HL-60 (cell line): ENCODE measurements around the gene ZNF444.
"Not testable (repeated sequence)": the region's sequence is repeated elsewhere in the genome, so short reads cannot be mapped to it uniquely, and the experiment has no call there.

Experiments used
- DNase-seq, 2 experiments: peaks; one replicate each; pipeline ENCODE4 v3.0.0-alpha.2; 2010 to 2020; ENCODE audit warnings: low read depth in 1 of 2, low spot score in 1 of 2
- H3K27ac ChIP-seq: fragments of 250-450 bp; sonication (Bioruptor Pico); replicated peaks from 2 replicates; pipeline ENCODE4 v1.5.1; 2020; ENCODE audit warnings: mild to moderate bottlenecking, moderate library complexity
- H3K27me3 ChIP-seq: fragments of 250-450 bp; sonication (Bioruptor Pico); 2 replicates; pipeline ENCODE4 v1.5.1; 2021; ENCODE audit warnings: mild to moderate bottlenecking, moderate library complexity; ENCODE audit not compliant: insufficient read depth, poor library complexity, severe bottlenecking
- H3K4me3 ChIP-seq: replicated peaks from 2 replicates; pipeline ENCODE4 v1.5.1; 2011; ENCODE audit warnings: mild to moderate bottlenecking, control low read depth, low read length; ENCODE audit not compliant: insufficient read depth
- CTCF ChIP-seq: IDR thresholded peaks from one replicate; pipeline ENCODE4 v1.5.1; 2011; ENCODE audit warnings: low read length, control low read depth, inconsistent platforms; ENCODE audit not compliant: insufficient read depth
- GABPA ChIP-seq: IDR thresholded peaks from 2 replicates; pipeline ENCODE4 v1.6.1; 2012; ENCODE audit warnings: low read depth
- POLR2AphosphoS5 ChIP-seq: IDR thresholded peaks from 2 replicates; pipeline ENCODE4 v1.6.1; 2012; ENCODE audit warnings: low read depth
- REST ChIP-seq: IDR thresholded peaks from 2 replicates; pipeline ENCODE4 v1.6.1; 2012; ENCODE audit warnings: low read depth; ENCODE audit not compliant: insufficient replicate concordance
- SPI1 ChIP-seq: IDR thresholded peaks from 2 replicates; pipeline ENCODE4 v1.6.1; 2012; ENCODE audit warnings: low read depth, mild to moderate bottlenecking, borderline replicate concordance

ZNF444 gene

GRCh38 chr19:56147307-56147706 lies 6.2 kb downstream of the ZNF444 start:
- no peaks in the 10 kb centered on the region for H3K27me3 ChIP-seq
- no peak overlapping the region for H3K27ac ChIP-seq
- TF ChIP-seq SPI1, result no peak
- TF ChIP-seq REST, result no peak
- TF ChIP-seq CTCF, result no peak
- TF ChIP-seq POLR2AphosphoS5, result no peak
- TF ChIP-seq GABPA, result no peak
- no peak overlapping the region for H3K4me3 ChIP-seq
- DNase-seq, result no peak

- TF ChIP-seq POLR2AphosphoS5 (no peak), GABPA (no peak), REST (no peak), SPI1 (no peak), CTCF (no peak)
- Histone ChIP-seq H3K27me3 (no peaks in the 10 kb centered on the region), H3K27ac (no peak overlapping the region), H3K4me3 (no peak overlapping the region)
- no peak for DNase-seq
Measured at GRCh38 chr19:56148096-56148495, 7.0 kb downstream of the ZNF444 start.

GRCh38 chr19:56148955-56149655 lies 8.0 kb downstream of the ZNF444 start:
- H3K27me3 ChIP-seq, H3K4me3 ChIP-seq, DNase-seq, H3K27ac ChIP-seq: not testable (repeated sequence)

- Histone ChIP-seq H3K27ac (no peak overlapping the region), H3K27me3 (no peaks in the 10 kb centered on the region), H3K4me3 (no peak overlapping the region)
- TF ChIP-seq REST (no peak), CTCF (no peak), SPI1 (no peak), POLR2AphosphoS5 (no peak), GABPA (no peak)
- DNase-seq, result no peak
Measured at GRCh38 chr19:56149656-56150038, 8.6 kb downstream of the ZNF444 start.
